HG03159 (cell line): ENCODE data around the gene KTN1.

ENCODE experiments used
- ATAC-seq: cut with Tn5 transposase; IDR thresholded peaks from one replicate; pipeline ENCODE4 v1.9.1; 2021; ENCODE audit warnings: mild to moderate bottlenecking, moderate library complexity; ENCODE audit not compliant: unreplicated experiment

KTN1 gene

GRCh38 chr14:55579724-55580469 is at the start of gene KTN1:
Gene KTN1, plus strand, starts transcription at chr14:55580207. Its CDS starts 31,842 bp downstream, at chr14:55612049.
- ATAC-seq = peak; percentile 80

GRCh38 chr14:55530464-55530863 is 49.5 kb upstream of the KTN1 start:
- no peak for ATAC-seq

- no peak for ATAC-seq
Measured at GRCh38 chr14:55532645-55533344, 47.2 kb upstream of the KTN1 start.

GRCh38 chr14:55533960-55534359 is 46.0 kb upstream of the KTN1 start:
- ATAC-seq = no peak

GRCh38 chr14:55535516-55536203 is 44.3 kb upstream of the KTN1 start:
- ATAC-seq = no peak

- no peak for ATAC-seq
Measured at GRCh38 chr14:55536204-55536708, 43.8 kb upstream of the KTN1 start.

- ATAC-seq = peak; percentile 54
Measured at GRCh38 chr14:55537782-55538181, 42.2 kb upstream of the KTN1 start.

GRCh38 chr14:55539975-55540374 is 40.0 kb upstream of the KTN1 start:
- ATAC-seq = no peak

GRCh38 chr14:55540847-55541773 is 38.9 kb upstream of the KTN1 start:
- no peak for ATAC-seq

- peak; percentile 15 for ATAC-seq
Measured at GRCh38 chr14:55545779-55546178, 34.2 kb upstream of the KTN1 start.

GRCh38 chr14:55546212-55546874 is 33.7 kb upstream of the KTN1 start:
- ATAC-seq = peak; percentile 75

GRCh38 chr14:55547650-55548315 is 32.2 kb upstream of the KTN1 start:
- no peak for ATAC-seq

- ATAC-seq = no peak
Measured at GRCh38 chr14:55553791-55554190, 26.2 kb upstream of the KTN1 start.

- ATAC-seq = no peak
Measured at GRCh38 chr14:55556929-55557623, 22.9 kb upstream of the KTN1 start.

- ATAC-seq = no peak
Measured at GRCh38 chr14:55562135-55562534, 17.9 kb upstream of the KTN1 start.

GRCh38 chr14:55568618-55569017 is 11.4 kb upstream of the KTN1 start:
- no peak for ATAC-seq

GRCh38 chr14:55571125-55571889 is 8.7 kb upstream of the KTN1 start:
- ATAC-seq = peak; percentile 68

GRCh38 chr14:55572578-55572977 is 7.4 kb upstream of the KTN1 start:
- no peak for ATAC-seq
